Trophoblast cell (in vitro differentiated cells and primary cell): ENCODE results near the gene KCTD11.

Experiments
- DNase-seq, 2 donors: peaks; one replicate each; pipeline ENCODE4 v3.0.0-alpha.2; 2016
- H2AFZ ChIP-seq: 2 replicates; pipeline ENCODE4 v1.6.1; 2013; ENCODE audit warnings: low read length, moderate library complexity, mild to moderate bottlenecking; ENCODE audit not compliant: insufficient read depth, poor library complexity
- H2AK5ac ChIP-seq: 2 replicates; pipeline ENCODE4 v1.6.1; 2013; ENCODE audit warnings: mild to moderate bottlenecking, low read length
- H2BK120ac ChIP-seq: 2 replicates; pipeline ENCODE4 v1.6.1; 2013; ENCODE audit warnings: low read length, mild to moderate bottlenecking, moderate library complexity; ENCODE audit not compliant: insufficient read depth, poor library complexity
- H2BK12ac ChIP-seq: 2 replicates; pipeline ENCODE4 v1.6.1; 2013; ENCODE audit warnings: mild to moderate bottlenecking, low read length, moderate library complexity
- H2BK5ac ChIP-seq: 2 replicates; pipeline ENCODE4 v1.6.1; 2013; ENCODE audit warnings: low read length, low read depth, moderate library complexity, mild to moderate bottlenecking; ENCODE audit not compliant: poor library complexity
- H3K14ac ChIP-seq: 2 replicates; pipeline ENCODE4 v1.6.1; 2013; ENCODE audit warnings: mild to moderate bottlenecking, low read length
- H3K18ac ChIP-seq: 2 replicates; pipeline ENCODE4 v1.6.1; 2013; ENCODE audit warnings: mild to moderate bottlenecking, low read length
- H3K23ac ChIP-seq: 2 replicates; pipeline ENCODE4 v1.6.1; 2013; ENCODE audit warnings: low read length
- H3K27ac ChIP-seq: 2 replicates; pipeline ENCODE4 v1.5.1; 2013; ENCODE audit warnings: low read depth, mild to moderate bottlenecking, inconsistent platforms, low read length, moderate library complexity
- H3K27me3 ChIP-seq: 2 replicates; pipeline ENCODE4 v1.6.1; 2013; ENCODE audit warnings: inconsistent platforms, mild to moderate bottlenecking, low read length, moderate library complexity; ENCODE audit not compliant: insufficient read depth
- H3K36me3 ChIP-seq, 2 experiments: 1 replicate in 1 of 2; 2 replicates in 1 of 2; pipeline ENCODE4 v1.6.1; 2013; ENCODE audit warnings: low read length in 2 of 2, mild to moderate bottlenecking in 2 of 2, moderate library complexity in 1 of 2; ENCODE audit not compliant: insufficient read depth in 2 of 2, control insufficient read depth in 1 of 2
- H3K4ac ChIP-seq: 2 replicates; pipeline ENCODE4 v1.6.1; 2013; ENCODE audit warnings: low read depth, mild to moderate bottlenecking, low read length, moderate library complexity
- H3K4me1 ChIP-seq, 2 experiments: 1 replicate in 1 of 2; 2 replicates in 1 of 2; pipeline ENCODE4 v1.6.1; 2013; ENCODE audit warnings: low read length in 2 of 2, mild to moderate bottlenecking in 2 of 2, moderate library complexity in 1 of 2; ENCODE audit not compliant: insufficient read depth in 2 of 2, control insufficient read depth in 1 of 2
- H3K4me2 ChIP-seq: 2 replicates; pipeline ENCODE4 v1.6.1; 2013; ENCODE audit warnings: inconsistent platforms, mild to moderate bottlenecking, low read length, moderate library complexity
- H3K4me3 ChIP-seq: 2 replicates; pipeline ENCODE4 v1.5.1; 2013; ENCODE audit warnings: mild to moderate bottlenecking, low read depth, low read length, inconsistent platforms
- H3K79me1 ChIP-seq: one replicate; pipeline ENCODE4 v1.6.1; 2013; ENCODE audit warnings: low read length
- H3K79me2 ChIP-seq: 2 replicates; pipeline ENCODE4 v1.6.1; 2013; ENCODE audit warnings: low read length, mild to moderate bottlenecking; ENCODE audit not compliant: control insufficient read depth, insufficient read depth, poor library complexity
- H3K9ac ChIP-seq: 2 replicates; pipeline ENCODE4 v1.6.1; 2013; ENCODE audit warnings: mild to moderate bottlenecking, low read length
- H3K9me3 ChIP-seq: 2 replicates; pipeline ENCODE4 v1.6.1; 2013; ENCODE audit warnings: low read depth, mild to moderate bottlenecking, control low read depth, inconsistent platforms, low read length; ENCODE audit not compliant: insufficient read depth
- H4K12ac ChIP-seq: 2 replicates; pipeline ENCODE4 v1.6.1; 2013; ENCODE audit warnings: low read depth, mild to moderate bottlenecking, low read length, moderate library complexity
- H4K8ac ChIP-seq: 2 replicates; pipeline ENCODE4 v1.6.1; 2013; ENCODE audit warnings: low read depth, mild to moderate bottlenecking, low read length, moderate library complexity
- H4K91ac ChIP-seq: one replicate; pipeline ENCODE4 v1.6.1; 2013; ENCODE audit warnings: low read depth, mild to moderate bottlenecking, low read length, moderate library complexity
- WGBS: extraction: QIAGEN DNeasy Blood & Tissue Kit; methylation state at CpG from one replicate; pipeline ENCODE4 v1.1.7; 2013; ENCODE audit warnings: missing lambda C conversion rate; ENCODE audit not compliant: insufficient read length, insufficient coverage; ENCODE audit errors: extremely low coverage; 5-methylcytosine and 5-hydroxymethylcytosine counted together

Gene KCTD11

GRCh38 chr17:7356756-7357155 lies 4.8 kb downstream of the KCTD11 start:
- H4K8ac ChIP-seq, result no peak overlapping the region
- no peaks in the 10 kb centered on the region for H3K36me3 ChIP-seq
- H3K27ac ChIP-seq, result no peak overlapping the region
- H3K79me1 ChIP-seq, result peaks cover 7% of the 10 kb centered on the region
- H2AFZ ChIP-seq, result no peak overlapping the region
- DNase-seq, result no peak
- no peaks in the 10 kb centered on the region for H3K27me3 ChIP-seq
- H3K4ac ChIP-seq, result no peak overlapping the region
- no peak overlapping the region for H3K9ac ChIP-seq
- peaks cover 17 to 20% of the 10 kb centered on the region in 2 experiments for H3K4me1 ChIP-seq
- no peak overlapping the region for H2BK5ac ChIP-seq
- no peaks in the 10 kb centered on the region for H3K9me3 ChIP-seq
- no peak overlapping the region for H4K91ac ChIP-seq
- no peak overlapping the region for H3K4me2 ChIP-seq
- H3K4me3 ChIP-seq, result no peak overlapping the region
- no peak overlapping the region for H2BK120ac ChIP-seq
- no peak overlapping the region for H2AK5ac ChIP-seq
- H2BK12ac ChIP-seq, result no peak overlapping the region
- H3K14ac ChIP-seq, result no peak overlapping the region
- H3K79me2 ChIP-seq, result peaks cover 6% of the 10 kb centered on the region
- no peak overlapping the region for H4K12ac ChIP-seq
- no CpG with 5 or more reads among the region's 8 CpGs for WGBS
- H3K23ac ChIP-seq, result no peak overlapping the region
- H3K18ac ChIP-seq, result no peak overlapping the region

DNA sequence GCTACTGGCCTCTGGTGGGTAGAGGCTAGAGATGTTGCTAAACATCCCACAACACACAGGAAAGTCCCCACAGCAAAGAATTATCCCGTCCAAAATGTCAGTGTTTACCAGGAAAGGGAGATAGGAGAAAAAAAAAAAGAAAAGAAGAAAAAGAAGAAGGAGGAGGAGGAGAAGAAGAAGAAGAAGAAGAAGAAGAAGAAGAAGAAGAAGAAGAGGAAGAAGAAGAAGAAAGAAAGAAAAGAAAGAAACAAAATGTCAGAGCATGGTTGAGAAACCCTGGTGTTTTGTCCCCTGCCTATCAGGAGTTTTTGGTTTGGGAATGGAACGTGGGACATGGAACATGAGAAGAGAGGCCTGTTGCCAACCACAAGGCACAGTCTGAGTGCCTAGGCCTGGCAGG lies 5.4 kb downstream of the KCTD11 start:
- Histone ChIP-seq H3K36me3 (no peaks in the 10 kb centered on the region), H3K18ac (no peak overlapping the region)
- WGBS, result no CpG with 5 or more reads among the region's 2 CpGs

DNA sequence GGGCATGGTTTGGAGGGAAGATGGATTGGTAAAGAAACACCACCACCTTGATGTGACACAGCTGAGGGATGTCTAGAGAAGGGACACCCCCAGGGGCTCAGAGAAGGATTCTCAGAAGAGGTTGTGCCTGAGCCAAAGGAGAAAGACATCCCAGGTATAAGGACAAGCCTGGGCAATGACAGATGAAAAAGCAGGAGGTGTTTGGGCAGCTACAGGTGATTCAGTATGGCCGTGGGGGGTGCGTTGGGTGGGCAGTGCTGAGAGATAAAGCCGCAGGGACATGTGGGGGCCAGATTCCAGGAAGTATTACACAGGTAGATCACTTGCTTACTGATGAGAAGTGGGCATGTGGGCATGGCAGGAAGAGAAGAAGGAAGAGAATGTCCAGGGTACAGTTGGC lies 9.9 kb downstream of the KCTD11 start:
- Histone ChIP-seq H2AFZ (no peak overlapping the region), H3K79me2 (no peaks in the 10 kb centered on the region), H4K8ac (no peak overlapping the region), H3K36me3 (no peaks in the 10 kb centered on the region), H2BK5ac (no peak overlapping the region), H4K91ac (no peak overlapping the region), H3K79me1 (no peaks in the 10 kb centered on the region), H3K23ac (no peak overlapping the region), H4K12ac (no peak overlapping the region), H3K27ac (no peak overlapping the region), H3K4me3 (no peak overlapping the region), H3K14ac (no peak overlapping the region), H3K4me1 (no peaks in the 10 kb centered on the region), H3K9ac (no peak overlapping the region), H3K18ac (no peak overlapping the region), H2AK5ac (no peak overlapping the region), H3K4me2 (no peak overlapping the region), H2BK12ac (no peak overlapping the region), H3K27me3 (no peaks in the 10 kb centered on the region), H2BK120ac (no peak overlapping the region), H3K9me3 (no peaks in the 10 kb centered on the region), H3K4ac (no peak overlapping the region)
- WGBS, result no CpG with 5 or more reads among the region's 3 CpGs
- no peak for DNase-seq

More for the DNA sequence above, 5.4 kb downstream of the KCTD11 start:
- Histone ChIP-seq H4K12ac (no peak overlapping the region), H3K4me1 (peaks cover 16 to 19% of the 10 kb centered on the region in 2 experiments), H3K14ac (no peak overlapping the region), H2BK12ac (no peak overlapping the region), H3K23ac (no peak overlapping the region), H3K4me2 (no peak overlapping the region), H3K4me3 (no peak overlapping the region), H2BK5ac (no peak overlapping the region), H3K9ac (no peak overlapping the region), H3K79me2 (peaks cover 2% of the 10 kb centered on the region), H3K79me1 (peaks cover 2% of the 10 kb centered on the region), H3K9me3 (no peaks in the 10 kb centered on the region), H4K91ac (no peak overlapping the region), H4K8ac (no peak overlapping the region), H2AFZ (no peak overlapping the region), H3K4ac (no peak overlapping the region), H3K27me3 (no peaks in the 10 kb centered on the region), H2AK5ac (no peak overlapping the region), H3K27ac (no peak overlapping the region), H2BK120ac (no peak overlapping the region)
- DNase-seq, result no peak

DNA sequence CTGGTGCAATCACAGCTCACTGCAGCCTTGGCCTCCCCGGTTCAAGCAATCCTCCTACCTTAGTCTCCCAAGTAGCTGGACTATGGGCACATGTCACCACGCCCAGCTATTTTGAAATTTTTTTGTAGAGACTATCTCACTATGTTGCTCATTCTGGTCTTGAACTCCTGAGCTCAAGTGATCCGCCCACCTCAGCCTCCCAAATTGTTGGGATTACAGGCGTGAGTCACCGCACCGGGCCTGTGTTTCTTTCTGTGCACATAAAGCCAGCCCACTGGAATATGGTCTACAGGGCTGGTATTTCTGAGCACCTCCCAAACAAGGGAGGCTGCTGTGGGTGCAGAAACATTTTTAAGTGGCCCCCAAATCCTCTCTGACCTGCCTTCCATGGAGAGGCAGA lies 11.3 kb downstream of the KCTD11 start:
- Histone ChIP-seq H2BK12ac (no peak overlapping the region), H3K79me2 (no peaks in the 10 kb centered on the region), H3K4ac (no peak overlapping the region), H3K36me3 (no peaks in the 10 kb centered on the region), H3K27me3 (no peaks in the 10 kb centered on the region), H4K8ac (no peak overlapping the region), H3K23ac (no peak overlapping the region), H3K4me1 (no peaks in the 10 kb centered on the region), H2BK5ac (no peak overlapping the region), H3K18ac (no peak overlapping the region), H3K9me3 (no peaks in the 10 kb centered on the region), H3K9ac (no peak overlapping the region), H2BK120ac (no peak overlapping the region), H3K27ac (no peak overlapping the region), H4K12ac (no peak overlapping the region), H2AK5ac (no peak overlapping the region), H3K4me2 (no peak overlapping the region), H3K4me3 (no peak overlapping the region), H4K91ac (no peak overlapping the region), H2AFZ (no peak overlapping the region), H3K14ac (no peak overlapping the region), H3K79me1 (no peaks in the 10 kb centered on the region)
- DNase-seq, result peak; percentile 88 to 97
- WGBS, result no CpG with 5 or more reads among the region's 6 CpGs
